ENCODE data around the gene GLYR1. TPM values are rescaled to one million over a fixed set of nuclear protein-coding genes. Genes with fewer than 3 reads are reported as not detected.

The GLYR1 gene
- total RNA-seq, 2 donors from 2014 or later, result 99.3 to 108 TPM

GRCh38 chr16:4766875-4767628 lies 80.0 kb downstream of the GLYR1 start, which contains the start of gene ZNF500:
TSS of gene ZNF500 (minus strand) at chr16:4767162. CDS start at chr16:4765978, 1,184 bp downstream.
- Mint-ChIP-seq H3K9me3 (no peaks in the 10 kb centered on the region), H3K27ac (peak within 1 kb of the TSS; percentile 95), H3K36me3 (ENCODE audit: low read depth) (peaks cover 27% of the 10 kb centered on the region), H3K27me3 (ENCODE audit: insufficient read depth) (no peaks in the 10 kb centered on the region), H3K4me1 (peaks cover 18% of the 10 kb centered on the region), H3K4me3 (peak within 1 kb of the TSS; percentile 76)
- peak within 1 kb of the TSS; percentile 81 for H3K9ac ChIP-seq (ENCODE audit: extremely low read depth, low read length, poor library complexity, severe bottlenecking)
- H3K4me1 ChIP-seq (ENCODE audit: control insufficient read depth, insufficient read depth, low read length), result no peaks in the 10 kb centered on the region
- TF ChIP-seq CTCF (conservative IDR thresholded peaks at IDR 0.05), result no peak
- DNase-seq, result peak; percentile 100
- H3K27ac ChIP-seq (ENCODE audit: low read depth, low read length), result no peak within 1 kb of the TSS
- H3K9me3 ChIP-seq (ENCODE audit: control insufficient read depth, low read length), result no peaks in the 10 kb centered on the region
- 10 to 18% methylated on average over 36 to 72 of the region's 72 CpGs for WGBS, 2 experiments (ENCODE audit: insufficient coverage in 1 of 2, insufficient read length in 1 of 2)
- H3K27me3 ChIP-seq (ENCODE audit: control insufficient read depth, insufficient read depth, low read length, poor library complexity, severe bottlenecking), result no peaks in the 10 kb centered on the region
- peak within 1 kb of the TSS; percentile 94 for H3K4me3 ChIP-seq (ENCODE audit: low read length)
- peaks cover 23% of the 10 kb centered on the region for H3K36me3 ChIP-seq (ENCODE audit: control insufficient read depth, insufficient read depth, low read length)

GRCh38 chr16:4765511-4766474 lies 81.3 kb downstream of the GLYR1 start:
- Histone ChIP-seq H3K36me3 (ENCODE audit: control insufficient read depth, insufficient read depth, low read length) (peaks cover 30% of the 10 kb centered on the region), H3K9me3 (ENCODE audit: control insufficient read depth, low read length) (no peaks in the 10 kb centered on the region), H3K4me3 (ENCODE audit: low read length) (peak overlapping the region; percentile 94), H3K4me1 (ENCODE audit: control insufficient read depth, insufficient read depth, low read length) (no peaks in the 10 kb centered on the region), H3K27ac (ENCODE audit: low read depth, low read length) (no peak overlapping the region), H3K27me3 (ENCODE audit: control insufficient read depth, insufficient read depth, low read length, poor library complexity, severe bottlenecking) (no peaks in the 10 kb centered on the region), H3K9ac (ENCODE audit: extremely low read depth, low read length, poor library complexity, severe bottlenecking) (peak overlapping the region; percentile 81)
- Mint-ChIP-seq H3K27ac (peak overlapping the region; percentile 72), H3K36me3 (ENCODE audit: low read depth) (peaks cover 32% of the 10 kb centered on the region), H3K4me3 (peak overlapping the region; percentile 76), H3K4me1 (peaks cover 18% of the 10 kb centered on the region), H3K27me3 (ENCODE audit: insufficient read depth) (no peaks in the 10 kb centered on the region), H3K9me3 (no peaks in the 10 kb centered on the region)
- no peak for TF ChIP-seq CTCF (conservative IDR thresholded peaks at IDR 0.05)
- DNase-seq, result no peak
- WGBS, 2 experiments (ENCODE audit: insufficient coverage in 1 of 2, insufficient read length in 1 of 2), result 78 to 83% methylated on average over 18 to 26 of the region's 26 CpGs

GRCh38 chr16:4763791-4764190 lies 83.3 kb downstream of the GLYR1 start:
- no peaks in the 10 kb centered on the region for H3K27me3 ChIP-seq (ENCODE audit: control insufficient read depth, insufficient read depth, low read length, poor library complexity, severe bottlenecking)
- Mint-ChIP-seq H3K27ac (no peak overlapping the region), H3K4me1 (peaks cover 10% of the 10 kb centered on the region), H3K4me3 (no peak overlapping the region), H3K9me3 (no peaks in the 10 kb centered on the region), H3K36me3 (ENCODE audit: low read depth) (peaks cover 52% of the 10 kb centered on the region), H3K27me3 (ENCODE audit: insufficient read depth) (no peaks in the 10 kb centered on the region)
- no peaks in the 10 kb centered on the region for H3K9me3 ChIP-seq (ENCODE audit: control insufficient read depth, low read length)
- no peak overlapping the region for H3K9ac ChIP-seq (ENCODE audit: extremely low read depth, low read length, poor library complexity, severe bottlenecking)
- peaks cover 48% of the 10 kb centered on the region for H3K36me3 ChIP-seq (ENCODE audit: control insufficient read depth, insufficient read depth, low read length)
- no peak overlapping the region for H3K4me3 ChIP-seq (ENCODE audit: low read length)
- 94 to 98% methylated on average over 7 of the region's 7 CpGs for WGBS, 2 experiments (ENCODE audit: insufficient coverage in 1 of 2, insufficient read length in 1 of 2)
- no peaks in the 10 kb centered on the region for H3K4me1 ChIP-seq (ENCODE audit: control insufficient read depth, insufficient read depth, low read length)
- H3K27ac ChIP-seq (ENCODE audit: low read depth, low read length), result no peak overlapping the region
- no peak for TF ChIP-seq CTCF (conservative IDR thresholded peaks at IDR 0.05)
- no peak for DNase-seq

Measured in endodermal cell (in vitro differentiated cells).